GM21526 (cell line): ENCODE measurements around the gene GLCE.
"Not testable (repeated sequence)": the region's sequence is repeated elsewhere in the genome, so short reads cannot be mapped to it uniquely, and the experiment has no call there.

Experiments
- ATAC-seq: cut with Tn5 transposase; IDR thresholded peaks from one replicate; pipeline ENCODE4 v1.9.1; 2021; ENCODE audit warnings: moderate library complexity; ENCODE audit not compliant: unreplicated experiment, low FRiP score

The GLCE gene

DNA sequence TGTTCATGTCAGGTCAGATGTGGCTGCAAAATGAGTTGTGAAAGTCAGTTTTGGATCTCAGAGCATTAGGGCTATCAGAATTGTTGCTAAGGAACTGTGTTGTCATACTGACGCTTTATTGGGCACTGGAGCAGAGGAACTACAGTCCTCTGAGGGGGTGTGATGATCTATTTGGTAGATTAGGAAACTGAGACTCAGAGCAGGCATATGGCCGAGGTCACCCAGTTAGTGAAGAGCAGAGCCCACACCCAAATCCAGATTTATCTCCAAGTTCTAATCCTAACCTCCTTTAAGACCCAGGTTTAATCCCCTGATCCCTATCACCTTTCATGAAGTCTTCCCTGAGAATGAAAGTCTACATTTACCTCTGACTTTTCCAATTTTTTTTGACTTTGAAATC lies 25.6 kb upstream of the GLCE start:
- ATAC-seq, result no peak

DNA sequence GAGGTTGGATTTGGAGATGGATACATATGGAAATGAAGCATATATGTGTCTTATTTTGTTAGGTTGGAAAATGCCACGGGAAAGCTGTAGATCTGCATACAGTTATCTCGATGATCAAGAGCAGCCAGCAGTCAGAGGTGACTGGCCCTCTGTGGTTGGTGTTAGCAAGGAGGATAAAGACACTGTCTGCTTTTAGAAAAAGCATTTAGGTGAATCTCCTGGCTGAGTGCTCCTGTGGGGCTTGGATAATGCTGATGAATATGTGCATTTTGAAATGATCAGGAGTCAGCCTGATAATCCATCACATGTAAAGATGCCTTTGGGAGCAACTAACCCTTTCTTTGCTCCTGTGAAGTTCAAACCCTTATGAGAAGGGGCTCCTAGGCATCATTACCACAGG lies 24.9 kb upstream of the GLCE start:
- no peak for ATAC-seq

DNA sequence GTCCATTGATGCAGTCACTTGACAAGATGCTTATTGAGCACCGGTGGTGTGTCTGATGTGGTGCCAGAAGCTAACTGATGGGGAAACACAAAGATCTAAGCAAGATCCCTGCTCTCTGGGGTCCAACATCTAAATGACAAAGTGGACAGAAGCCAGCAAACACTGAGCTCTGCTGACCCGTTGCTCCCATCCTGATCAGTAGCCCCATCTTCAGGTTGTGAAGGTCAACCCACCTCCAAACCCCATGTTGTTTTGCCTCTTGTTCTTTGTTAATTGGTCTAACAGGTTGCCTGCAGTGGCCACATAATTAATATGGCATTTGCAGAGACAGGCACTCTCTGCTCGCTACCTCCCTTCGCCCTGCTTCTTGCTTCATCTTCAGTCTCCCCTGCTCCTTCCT lies 21.5 kb upstream of the GLCE start:
- ATAC-seq, result no peak

DNA sequence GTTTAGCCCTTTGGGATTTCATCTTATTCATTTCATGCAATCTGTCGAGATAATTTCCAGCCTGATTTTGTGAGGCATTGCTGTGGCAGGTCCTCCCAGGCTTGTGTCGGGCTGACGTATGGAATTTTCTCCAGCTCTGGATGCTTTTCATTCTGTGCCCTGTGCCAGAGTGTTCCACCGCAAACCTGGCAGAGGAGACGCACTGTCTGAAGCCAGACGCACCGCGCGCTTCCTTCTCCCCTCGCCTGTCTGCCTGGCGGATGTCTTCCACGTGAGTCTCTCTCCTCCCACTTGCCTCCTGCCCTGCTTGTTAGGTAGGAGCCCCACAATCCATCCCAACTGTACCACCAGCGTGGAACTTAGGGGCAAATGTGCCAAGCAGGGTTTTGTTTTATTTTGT lies 20.1 kb upstream of the GLCE start:
- no peak for ATAC-seq

DNA sequence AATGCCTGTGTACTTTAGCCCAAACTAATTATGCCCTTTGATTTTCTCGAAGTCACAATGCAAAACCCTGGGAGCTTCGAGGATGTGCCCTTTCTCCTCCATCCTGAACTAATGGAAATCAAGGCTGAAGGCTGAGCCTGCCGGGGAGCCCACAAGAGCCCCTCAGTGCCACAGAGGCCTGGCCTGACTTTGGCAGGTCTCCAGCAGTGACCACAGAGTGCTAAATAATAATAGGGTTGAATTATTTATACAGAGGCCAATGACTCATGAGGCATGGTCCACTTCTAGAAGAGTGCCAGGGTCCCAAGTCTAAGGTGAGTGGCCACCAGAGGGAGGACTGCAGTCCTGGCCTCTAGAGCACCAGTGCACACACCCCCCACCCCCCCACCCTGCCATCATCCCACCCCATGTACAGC lies 19.1 kb upstream of the GLCE start:
- no peak for ATAC-seq

DNA sequence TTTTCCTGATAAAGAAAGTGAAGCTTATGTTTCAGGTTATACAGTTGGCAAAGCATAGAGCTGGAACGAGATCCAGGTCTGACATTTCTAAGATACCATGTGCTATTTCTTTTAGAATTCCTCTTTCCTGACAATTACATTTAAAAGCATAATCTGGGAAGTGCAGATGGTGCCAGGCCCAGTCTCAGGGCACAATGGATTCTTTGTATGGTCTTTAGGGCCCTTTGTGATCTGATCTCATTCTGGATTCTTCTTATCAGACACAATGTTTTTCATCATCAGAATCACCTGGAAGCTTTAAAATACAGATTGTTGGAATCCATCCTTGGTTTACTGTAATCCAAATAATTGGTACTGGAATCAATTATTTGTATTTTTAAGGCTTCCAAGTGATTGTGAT lies 18.6 kb upstream of the GLCE start:
- ATAC-seq, result no peak

DNA sequence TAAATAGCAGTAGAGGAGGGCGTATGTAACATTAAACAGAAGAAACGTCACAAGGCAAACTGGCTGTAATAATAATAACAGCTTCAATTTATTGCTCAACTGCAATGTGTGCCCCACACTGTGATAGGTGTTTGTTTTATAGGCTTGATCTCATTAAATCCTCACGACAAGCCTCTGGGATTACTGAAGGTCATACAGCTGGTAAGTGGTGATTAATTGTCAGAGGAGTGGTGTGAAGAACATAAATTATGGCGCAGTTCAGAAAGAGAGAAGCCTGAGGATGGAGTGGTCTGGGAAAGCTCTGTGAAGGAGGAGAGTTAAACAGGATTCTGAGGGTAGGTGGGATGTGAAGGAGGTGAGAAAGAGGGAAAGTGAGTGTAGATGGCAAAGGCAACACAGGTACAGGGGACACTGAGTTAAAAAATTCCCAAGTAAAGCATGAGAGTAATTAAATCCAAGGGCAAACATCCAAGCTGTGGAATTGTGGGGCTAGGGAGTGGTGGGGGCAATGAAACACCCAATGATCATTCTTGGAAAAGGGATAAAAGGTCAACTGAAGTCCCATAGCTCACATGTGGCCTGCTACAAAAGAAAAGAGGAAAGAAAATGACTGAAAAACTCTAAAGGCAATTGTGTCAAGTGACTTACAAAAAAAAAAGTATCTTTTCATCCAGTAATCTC lies 16.5 kb upstream of the GLCE start:
- ATAC-seq, result no peak

DNA sequence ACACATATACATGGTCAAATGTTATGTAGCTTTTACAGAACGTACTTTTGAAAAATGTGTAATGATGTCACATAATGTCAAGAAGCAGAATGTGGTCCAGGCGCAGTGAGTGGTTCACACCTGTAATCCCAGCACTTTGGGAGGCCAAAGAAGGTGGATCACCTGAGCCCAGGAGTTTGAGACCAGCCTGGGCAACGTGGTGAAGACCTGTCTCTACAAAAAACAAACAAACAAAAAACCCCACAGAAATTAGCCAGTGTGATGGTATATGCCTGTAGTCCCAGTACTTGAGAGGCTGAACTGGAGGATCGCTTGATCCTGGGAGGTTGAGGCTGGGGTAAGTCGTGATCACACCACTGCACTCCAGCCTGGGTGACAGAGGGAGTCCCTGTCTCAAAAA lies 15.9 kb upstream of the GLCE start:
- ATAC-seq, result no peak

DNA sequence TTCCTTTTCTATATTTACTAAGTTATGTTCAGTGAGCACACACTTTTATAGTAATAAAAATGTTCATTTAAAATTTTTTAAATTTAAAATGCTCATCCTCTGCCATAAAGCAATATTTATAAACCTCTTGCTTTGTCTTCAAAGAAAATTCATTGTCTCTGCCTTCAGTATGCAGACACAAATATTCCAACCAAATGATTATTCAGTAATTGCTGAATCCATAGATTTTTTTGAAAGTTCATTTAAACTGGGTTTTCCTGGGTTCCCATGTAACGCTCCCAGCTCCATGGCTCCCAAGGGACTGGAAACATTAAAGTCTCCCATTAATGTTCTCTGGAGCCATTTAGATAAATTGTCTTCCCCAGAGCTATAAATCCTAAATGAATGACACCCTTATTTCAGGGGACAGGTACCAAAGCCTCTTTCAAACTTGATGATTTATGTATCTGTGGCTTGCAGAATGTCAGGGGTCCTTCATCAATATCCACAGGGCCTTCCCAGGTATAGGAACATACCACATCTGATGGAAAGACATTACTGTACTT lies 15.2 kb upstream of the GLCE start:
- no peak for ATAC-seq

DNA sequence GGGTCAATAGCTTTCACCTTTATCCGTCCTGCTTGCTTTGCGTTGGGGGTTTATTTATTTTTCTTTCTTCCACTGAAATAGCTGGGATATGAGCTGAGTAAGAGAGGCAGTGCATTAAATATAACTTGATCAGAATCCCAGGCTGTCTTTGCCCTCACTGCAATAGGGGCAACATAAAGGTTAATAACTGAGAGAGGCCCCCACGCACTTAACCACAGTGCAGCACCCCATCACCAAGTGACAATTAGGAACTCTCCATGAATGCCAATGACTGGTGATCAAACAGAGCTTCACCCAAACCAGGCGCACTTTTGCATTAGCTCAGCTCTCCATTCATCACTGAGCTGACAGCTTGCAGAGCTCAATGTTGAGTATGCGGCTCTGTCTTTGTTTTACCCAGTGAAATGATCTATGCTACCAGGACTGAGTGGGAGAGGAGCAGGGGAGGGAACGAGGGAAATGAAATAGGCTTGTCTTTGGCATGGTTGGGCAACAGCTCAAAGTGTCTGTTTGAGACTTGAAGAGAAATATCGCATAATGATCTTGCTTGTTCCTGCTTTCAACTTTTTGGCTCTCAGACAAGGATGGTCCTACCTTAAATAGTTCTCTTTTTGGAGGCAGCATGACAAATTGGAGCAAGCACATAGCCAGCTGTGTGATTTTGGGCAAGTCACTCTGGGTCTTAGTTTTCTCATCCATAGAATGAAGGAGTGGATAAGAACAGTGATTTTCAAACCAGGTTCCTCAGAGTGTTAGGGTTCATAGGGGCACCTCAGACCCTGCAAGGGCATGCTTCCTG lies 14.5 kb upstream of the GLCE start:
- no peak for ATAC-seq

DNA sequence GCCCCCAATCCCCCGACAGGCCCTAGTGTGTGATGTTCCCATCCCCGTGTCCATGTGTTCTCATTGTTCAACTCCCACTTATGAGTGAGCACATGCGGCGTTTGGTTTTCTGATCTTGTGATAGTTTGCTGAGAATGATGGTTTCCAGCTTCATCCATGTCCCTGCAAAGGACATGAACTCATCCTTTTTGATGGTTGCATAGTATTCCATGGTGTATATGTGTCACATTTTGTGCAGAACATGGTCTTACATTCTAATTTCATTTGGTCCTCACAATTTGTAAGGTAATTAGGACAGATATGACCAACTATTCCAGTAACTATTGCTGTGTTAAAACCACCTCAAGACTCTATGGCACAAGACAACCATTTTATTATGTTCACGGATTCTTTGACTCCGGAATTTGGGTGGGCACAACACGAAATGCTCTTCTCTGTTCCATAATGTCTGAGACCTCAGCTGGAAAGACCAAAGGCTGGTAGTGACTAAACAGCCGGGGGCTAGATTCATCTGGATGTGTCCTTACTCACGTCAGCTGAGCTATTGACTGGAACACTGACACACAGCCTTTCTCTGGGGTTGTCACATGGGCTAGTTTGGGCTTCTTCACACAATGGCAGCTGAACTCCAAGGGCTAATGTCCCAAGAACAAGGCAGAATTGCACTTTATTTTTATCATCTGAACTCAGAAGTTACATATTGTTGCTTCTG lies 13.6 kb upstream of the GLCE start:
- ATAC-seq, result no peak

DNA sequence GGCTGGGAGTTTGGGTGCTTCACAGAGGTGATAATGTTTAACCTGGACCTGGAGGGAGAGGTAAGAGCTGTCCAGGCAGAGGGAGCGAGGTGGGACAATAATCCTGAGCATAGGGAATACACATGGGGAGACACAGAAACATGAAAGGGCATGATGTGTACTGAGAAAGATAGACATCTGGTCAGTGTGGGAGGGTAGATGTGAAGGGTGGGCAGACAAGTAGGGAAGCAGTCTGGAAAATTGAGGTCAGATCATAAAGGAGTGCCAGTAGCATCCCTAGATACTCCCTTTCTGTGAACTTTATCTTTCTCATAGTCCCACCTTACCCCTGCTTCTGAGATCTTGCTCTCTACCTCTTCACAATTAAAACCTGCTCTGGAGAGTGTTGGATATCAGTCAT lies 12.0 kb upstream of the GLCE start:
- ATAC-seq, result no peak

DNA sequence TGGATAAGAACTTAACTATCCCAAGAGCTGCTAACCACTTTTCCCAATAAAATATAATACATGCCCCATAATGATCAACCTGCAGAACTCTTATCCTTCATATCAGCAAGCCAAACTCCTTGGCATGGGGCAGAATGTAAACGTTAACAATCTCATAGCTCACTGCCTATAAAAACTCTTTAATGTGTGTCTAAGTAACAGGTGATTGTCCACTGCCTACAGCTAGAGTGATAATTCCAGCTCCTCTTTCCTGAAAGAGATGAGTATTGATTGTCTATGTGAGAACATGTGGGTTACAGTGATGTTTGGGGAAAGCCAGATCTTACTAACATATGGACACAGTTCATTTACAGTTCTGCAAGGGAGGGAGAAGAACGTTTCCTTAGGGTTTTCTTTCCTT lies 11.3 kb upstream of the GLCE start:
- ATAC-seq, result no peak

DNA sequence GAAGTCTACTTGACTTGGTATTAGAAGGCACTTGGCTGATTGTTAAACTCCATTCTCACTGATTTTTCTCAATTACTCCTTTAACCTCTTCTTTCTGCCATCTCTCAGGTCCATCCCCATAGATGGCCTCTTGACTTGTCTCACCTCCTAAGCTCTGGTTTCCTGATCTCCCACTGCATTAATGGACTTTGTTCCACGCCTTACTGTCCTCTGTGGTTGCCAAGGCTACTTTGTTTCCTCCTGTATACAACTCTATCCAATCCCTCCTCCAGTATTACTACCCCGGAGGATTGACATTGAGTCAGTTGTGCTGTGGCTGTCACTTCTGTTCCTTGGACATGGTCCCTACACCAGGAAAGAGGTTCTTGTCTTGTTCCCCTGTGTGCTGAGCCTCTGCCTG lies 10.6 kb upstream of the GLCE start:
- ATAC-seq, result no peak

DNA sequence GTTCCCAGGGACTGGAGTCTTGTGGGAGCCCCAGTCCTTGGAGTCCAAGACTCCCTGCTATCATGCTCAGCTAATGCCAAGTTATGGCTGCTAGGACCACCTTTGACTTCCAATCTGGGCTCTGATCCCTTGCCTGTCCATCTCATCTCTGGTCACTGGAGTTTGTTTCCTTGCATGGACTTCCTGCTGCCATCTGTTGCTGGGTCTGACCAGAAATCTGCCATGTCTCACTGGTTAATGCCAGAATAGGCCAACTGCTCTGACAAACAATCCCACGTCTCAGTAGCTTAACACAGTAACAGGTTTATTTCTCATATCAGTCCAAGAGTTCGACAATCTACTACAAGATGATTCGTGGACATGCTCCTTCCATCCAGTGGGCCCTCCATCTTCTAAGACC lies 10.1 kb upstream of the GLCE start:
- ATAC-seq, result no peak

DNA sequence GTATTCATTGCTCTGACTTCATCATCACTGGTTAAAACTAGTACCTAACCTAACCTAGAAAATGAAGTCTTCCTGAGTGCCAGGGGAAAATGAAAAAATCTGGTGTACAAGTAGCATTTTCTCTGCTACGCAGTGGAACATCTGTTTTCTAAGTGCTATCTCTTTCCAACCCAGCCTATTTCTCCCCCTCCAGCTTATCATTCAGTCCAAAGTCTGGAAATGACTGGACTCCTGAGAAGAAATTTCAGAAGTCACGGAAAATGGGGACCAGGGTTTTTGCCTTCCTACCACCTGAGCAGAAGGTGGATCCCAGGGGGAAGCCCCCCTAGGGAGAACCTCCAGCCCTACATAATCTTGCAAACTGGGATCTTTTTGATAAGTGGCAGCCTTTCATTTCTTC lies 9.6 kb upstream of the GLCE start:
- no peak for ATAC-seq

DNA sequence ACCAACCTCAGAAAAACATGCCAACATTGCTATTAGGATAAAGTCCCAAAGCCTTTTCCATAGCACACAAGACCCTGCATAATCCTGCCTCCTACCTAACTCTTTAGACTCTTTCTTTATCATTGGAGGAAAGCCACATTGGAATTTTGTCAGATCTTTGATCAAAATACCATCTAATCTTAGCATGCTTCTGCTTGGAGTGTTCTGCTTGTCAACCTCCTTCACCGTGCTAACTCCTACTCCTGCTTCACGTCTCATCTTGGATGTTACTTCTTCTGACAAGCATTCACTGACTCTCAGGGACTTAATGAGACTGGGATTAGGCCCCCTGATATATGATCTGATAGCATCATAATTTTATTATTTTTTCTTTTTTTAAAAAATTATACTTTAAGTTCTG lies 7.4 kb upstream of the GLCE start:
- no peak for ATAC-seq

DNA sequence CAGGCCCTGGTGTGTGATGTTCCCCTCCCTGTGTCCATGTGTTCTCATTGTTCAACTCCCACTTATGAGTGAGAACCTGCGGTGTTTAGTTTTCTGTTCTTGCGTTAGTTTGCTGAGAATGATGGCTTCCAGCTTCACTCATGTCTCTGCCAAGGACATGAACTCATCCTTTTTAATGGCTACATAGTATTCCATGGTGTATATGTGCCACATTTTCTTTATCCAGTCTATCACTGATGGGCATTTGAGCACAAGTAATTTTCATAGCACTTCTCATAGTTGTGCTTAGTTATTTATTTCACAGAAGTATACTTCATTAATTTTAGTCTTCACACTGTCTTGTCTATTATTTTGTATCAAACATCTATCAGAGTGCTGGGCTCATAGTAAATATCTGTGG lies 6.8 kb upstream of the GLCE start:
- ATAC-seq, result not testable (repeated sequence)

DNA sequence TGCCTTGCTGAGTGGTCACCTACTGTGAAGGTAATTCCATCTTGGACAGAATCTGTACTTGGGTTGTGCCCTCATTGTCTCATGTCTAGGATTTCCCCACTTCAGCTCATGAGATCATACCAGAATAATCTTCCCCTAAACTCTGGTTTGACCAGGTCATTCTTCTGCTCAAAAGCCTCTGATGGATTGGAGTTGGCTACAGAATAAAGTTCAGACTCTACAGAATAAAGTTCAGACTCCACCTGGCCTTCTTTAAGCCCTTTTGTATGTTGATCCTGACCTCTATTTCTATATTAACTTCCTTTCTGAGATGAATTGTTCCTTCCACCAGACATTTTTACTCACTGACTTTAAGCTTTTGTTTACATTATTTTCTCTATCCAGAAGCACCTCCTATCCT lies 6.4 kb upstream of the GLCE start:
- no peak for ATAC-seq

DNA sequence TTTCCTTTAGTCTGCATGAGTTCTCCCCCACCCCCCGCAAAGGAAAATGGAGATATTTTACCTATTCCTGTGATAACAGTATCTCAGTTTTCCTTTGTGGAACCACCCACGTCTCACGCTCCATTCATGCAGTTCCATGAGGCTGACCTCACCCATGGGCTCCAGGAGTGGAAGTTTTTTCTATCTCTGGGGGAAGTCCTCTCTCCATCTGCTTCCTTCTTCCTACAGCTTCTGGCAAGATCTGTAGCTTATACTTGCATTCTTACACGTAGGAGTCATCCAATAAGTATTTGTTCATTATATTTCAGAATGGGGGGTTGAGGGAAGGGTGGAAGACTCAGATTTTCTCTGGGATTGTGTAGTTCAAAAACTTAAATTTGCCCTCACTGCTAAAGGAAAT lies 5.8 kb upstream of the GLCE start:
- no peak for ATAC-seq

DNA sequence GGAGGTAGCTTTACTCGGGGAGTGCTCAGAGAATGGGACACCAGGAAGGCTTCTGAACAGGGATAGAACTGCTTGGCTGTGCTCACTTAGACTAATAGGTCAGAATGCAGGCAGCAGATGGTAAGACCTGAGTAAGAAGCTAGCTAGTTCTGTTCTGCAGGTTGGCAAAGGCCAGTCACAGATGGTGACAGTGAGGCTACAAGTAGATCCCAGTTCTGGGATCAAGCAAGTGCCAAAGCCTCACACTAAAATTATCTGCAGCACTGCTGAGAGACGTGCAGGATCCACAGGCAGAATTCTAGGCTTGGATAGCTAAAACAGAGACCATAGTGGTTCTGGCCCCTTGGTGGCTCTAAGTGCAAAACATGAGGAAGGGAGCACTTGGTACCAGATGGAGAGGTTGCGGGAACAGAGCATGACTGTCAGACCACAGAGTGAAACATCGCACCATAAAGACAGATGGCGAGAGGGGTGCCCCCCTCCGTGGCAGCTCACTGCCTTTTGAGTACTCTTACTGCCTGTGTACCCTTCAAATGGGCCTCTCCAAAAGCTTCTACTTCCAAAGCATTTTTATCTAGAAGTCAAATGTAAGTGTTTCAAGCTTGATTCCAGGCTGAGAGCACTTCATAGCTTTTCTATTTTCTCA lies 3.6 kb upstream of the GLCE start:
- ATAC-seq, result no peak
